BJ (cell line): ENCODE measurements around the gene ABCC5. TPM values are rescaled to one million over a fixed set of nuclear protein-coding genes. Genes with fewer than 3 reads are reported as not detected.

Experiments used
- CTCF ChIA-PET: fragments of 350-600 bp; formaldehyde crosslinking; extraction: SDS; loops from one replicate; lab custom pipeline; 2021; ENCODE audit warnings: antibody characterized with exemption, inconsistent platforms; lab: Yijun Ruan, JAX
- POLR2A ChIA-PET: fragments of 300-600 bp; sonication (Branson Sonifier 250); formaldehyde crosslinking; extraction: SDS; loops from one replicate; lab custom pipeline; 2021; ENCODE audit warnings: antibody characterized with exemption; lab: Charles Lee
- DNase-seq: peaks from one replicate; pipeline ENCODE4 v3.0.0-alpha.2; 2011; ENCODE audit warnings: low read depth
- H3K27me3 ChIP-seq: 2 replicates; pipeline ENCODE4 v1.6.0; 2011; ENCODE audit warnings: low read length; ENCODE audit not compliant: control insufficient read depth, insufficient read depth
- H3K36me3 ChIP-seq: 2 replicates; pipeline ENCODE4 v1.5.1; 2011; ENCODE audit warnings: low read length; ENCODE audit not compliant: control insufficient read depth, insufficient read depth
- H3K4me3 ChIP-seq: 2 replicates; pipeline ENCODE4 v1.5.1; 2011; ENCODE audit warnings: low read depth, mild to moderate bottlenecking, control low read depth, low read length
- polyA minus RNA-seq: library from RNA; depleted of rRNA, polyadenylated mRNA; stranded (reverse); fragments of >200 nt; gene quantifications from 2 replicates; pipeline ENCODE4 v1.2.3, GENCODE V29; 2011; rRNA and poly(A)+ RNA removed
- polyA plus RNA-seq: library from polyadenylated mRNA; depleted of rRNA; stranded (reverse); fragments of >200 nt; gene quantifications from 2 replicates; pipeline ENCODE4 v1.2.3, GENCODE V29; 2011; rRNA removed
- TF ChIP-seq, protein P1 (sequence below): IDR thresholded peaks from 2 replicates; pipeline ENCODE4 v1.5.1; 2011; ENCODE audit warnings: low read depth, mild to moderate bottlenecking, control low read depth, inconsistent platforms, low read length, moderate library complexity; ENCODE audit not compliant: insufficient read depth

ABCC5 gene
- polyA plus RNA-seq, result 16.5 and 16.9 TPM in 2 replicates
- 8.4 TPM in 2 replicates for polyA minus RNA-seq

DNA sequence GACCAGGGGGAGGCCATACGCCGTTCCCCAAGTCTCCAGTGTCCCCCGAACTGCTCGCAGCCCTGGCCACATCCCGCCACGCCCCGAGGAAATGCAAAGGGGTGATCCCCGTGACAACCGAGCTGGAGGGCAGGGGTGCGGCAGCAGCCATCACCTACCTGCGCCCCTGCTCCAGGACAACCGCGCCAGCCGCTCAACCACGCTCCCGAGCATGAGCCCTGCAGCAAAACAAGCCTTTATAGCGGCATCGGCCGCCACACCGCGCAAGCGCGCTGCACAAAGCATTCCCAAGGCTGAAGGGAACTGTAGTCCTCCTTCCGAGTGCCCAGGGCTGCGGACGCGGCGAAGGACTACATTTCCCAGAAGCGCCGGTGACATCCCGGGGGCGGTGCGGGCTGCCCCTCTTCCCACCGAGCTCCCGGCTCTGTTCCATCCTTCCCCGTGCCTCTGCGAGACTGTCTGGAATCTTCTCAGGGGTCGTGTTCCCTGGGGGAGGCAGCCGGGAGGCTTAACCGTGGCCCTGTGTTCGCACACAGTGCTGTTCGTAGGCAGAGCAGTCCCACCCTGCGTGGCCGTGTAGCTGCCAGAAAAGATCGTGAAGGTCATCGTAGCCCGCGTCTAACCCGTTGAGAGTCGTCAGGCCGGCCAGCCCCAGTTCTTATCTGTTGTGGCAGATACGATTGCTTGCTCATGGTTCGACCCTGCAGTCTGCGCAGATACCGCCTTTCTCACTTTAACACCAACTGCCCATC lies at the start of gene ABCC5:
TSS of gene ABCC5 (minus strand) at position 213 of the 752 bp plus-strand sequence. CDS start 3,492 bp downstream, outside the sequence.
- ChIA-PET POLR2A (no interaction called here), CTCF (interaction anchor here (0.6 to 5.5 kb wide), 31 partner anchors 11 to 336 kb away, joined by 3 to 67 read pairs (median 4); partner anchors contain the start of gene PARL)
- H3K27me3 ChIP-seq, result no peaks in the 10 kb centered on the region
- peak within 1 kb of the TSS; percentile 100 for H3K4me3 ChIP-seq
- H3K36me3 ChIP-seq, result no peaks in the 10 kb centered on the region
- peak; percentile 51 for DNase-seq
- TF ChIP-seq, protein P1, sequence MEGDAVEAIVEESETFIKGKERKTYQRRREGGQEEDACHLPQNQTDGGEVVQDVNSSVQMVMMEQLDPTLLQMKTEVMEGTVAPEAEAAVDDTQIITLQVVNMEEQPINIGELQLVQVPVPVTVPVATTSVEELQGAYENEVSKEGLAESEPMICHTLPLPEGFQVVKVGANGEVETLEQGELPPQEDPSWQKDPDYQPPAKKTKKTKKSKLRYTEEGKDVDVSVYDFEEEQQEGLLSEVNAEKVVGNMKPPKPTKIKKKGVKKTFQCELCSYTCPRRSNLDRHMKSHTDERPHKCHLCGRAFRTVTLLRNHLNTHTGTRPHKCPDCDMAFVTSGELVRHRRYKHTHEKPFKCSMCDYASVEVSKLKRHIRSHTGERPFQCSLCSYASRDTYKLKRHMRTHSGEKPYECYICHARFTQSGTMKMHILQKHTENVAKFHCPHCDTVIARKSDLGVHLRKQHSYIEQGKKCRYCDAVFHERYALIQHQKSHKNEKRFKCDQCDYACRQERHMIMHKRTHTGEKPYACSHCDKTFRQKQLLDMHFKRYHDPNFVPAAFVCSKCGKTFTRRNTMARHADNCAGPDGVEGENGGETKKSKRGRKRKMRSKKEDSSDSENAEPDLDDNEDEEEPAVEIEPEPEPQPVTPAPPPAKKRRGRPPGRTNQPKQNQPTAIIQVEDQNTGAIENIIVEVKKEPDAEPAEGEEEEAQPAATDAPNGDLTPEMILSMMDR, result no peak

DNA sequence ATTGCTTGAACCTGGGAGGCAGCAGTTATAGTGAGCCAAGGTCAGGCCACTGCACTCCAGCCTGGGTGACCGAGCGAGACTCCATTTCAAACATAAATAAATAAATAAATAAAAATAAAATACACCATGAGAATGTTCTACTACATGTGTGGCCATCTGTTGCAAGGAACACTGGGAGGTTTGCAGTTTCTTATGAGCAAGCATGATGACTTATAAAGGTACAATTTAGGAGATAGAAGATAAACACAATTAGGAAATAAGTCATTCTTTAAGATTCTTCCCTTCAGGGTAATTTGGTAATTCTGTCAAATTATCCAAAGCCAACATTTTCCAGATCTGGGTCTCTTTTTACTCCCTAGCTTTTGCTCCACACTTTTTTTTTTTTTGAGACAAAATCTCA lies 48.5 kb upstream of the ABCC5 start:
- Histone ChIP-seq H3K36me3 (no peaks in the 10 kb centered on the region), H3K27me3 (no peaks in the 10 kb centered on the region), H3K4me3 (no peak overlapping the region)
- TF ChIP-seq, protein P1, result no peak
- DNase-seq, result peak; percentile 6
- CTCF ChIA-PET, result interaction anchor here (1.1 kb wide), 1 partner anchor 8 kb away, joined by 3 read pairs; no protein-coding TSS in a partner anchor
- POLR2A ChIA-PET, result no interaction called here

DNA sequence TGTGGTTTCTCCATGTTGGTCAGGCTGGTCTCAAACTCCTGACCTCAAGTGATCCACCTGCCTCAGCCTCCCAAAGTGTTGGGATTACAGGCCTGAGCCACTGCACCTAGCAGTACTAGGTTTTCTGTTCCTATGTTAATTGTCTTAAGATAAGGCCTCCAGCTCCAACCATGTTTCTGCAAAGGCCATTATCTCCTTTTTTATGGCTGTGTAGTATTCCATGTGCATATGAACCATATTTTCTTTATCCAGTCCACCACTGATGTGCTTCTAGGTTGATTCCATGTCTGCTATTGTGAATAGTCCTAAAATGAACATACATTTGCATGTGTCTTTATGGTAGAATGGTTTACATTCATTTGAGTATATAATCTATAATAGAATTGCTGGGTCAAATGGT lies 45.0 kb upstream of the ABCC5 start:
- POLR2A ChIA-PET, result no interaction called here
- H3K36me3 ChIP-seq, result no peaks in the 10 kb centered on the region
- H3K27me3 ChIP-seq, result no peaks in the 10 kb centered on the region
- H3K4me3 ChIP-seq, result no peak overlapping the region
- DNase-seq, result no peak
- CTCF ChIA-PET, result no interaction called here
- TF ChIP-seq, protein P1, result no peak

DNA sequence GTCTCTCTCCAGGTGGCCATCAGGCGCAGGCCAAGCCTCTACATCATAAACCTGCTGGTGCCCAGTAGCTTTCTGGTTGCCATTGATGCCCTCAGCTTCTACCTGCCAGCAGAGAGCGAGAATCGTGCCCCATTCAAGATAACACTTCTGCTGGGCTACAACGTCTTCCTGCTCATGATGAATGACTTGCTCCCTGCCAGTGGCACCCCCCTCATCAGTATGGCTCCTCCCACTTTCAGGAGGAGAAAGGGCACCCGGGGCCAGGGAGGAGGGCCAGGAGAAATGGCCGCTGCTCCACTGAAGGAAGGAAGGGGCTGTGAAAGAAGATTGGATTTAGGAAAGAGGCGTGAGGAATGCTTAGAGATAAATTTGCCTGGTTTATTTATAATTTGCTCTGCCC lies 41.7 kb upstream of the ABCC5 start:
- Histone ChIP-seq H3K36me3 (no peaks in the 10 kb centered on the region), H3K4me3 (no peak overlapping the region), H3K27me3 (peaks cover 4% of the 10 kb centered on the region; the same call in 1 of the 2 replicates)
- DNase-seq, result no peak
- ChIA-PET CTCF (no interaction called here), POLR2A (no interaction called here)
- TF ChIP-seq, protein P1, result no peak

DNA sequence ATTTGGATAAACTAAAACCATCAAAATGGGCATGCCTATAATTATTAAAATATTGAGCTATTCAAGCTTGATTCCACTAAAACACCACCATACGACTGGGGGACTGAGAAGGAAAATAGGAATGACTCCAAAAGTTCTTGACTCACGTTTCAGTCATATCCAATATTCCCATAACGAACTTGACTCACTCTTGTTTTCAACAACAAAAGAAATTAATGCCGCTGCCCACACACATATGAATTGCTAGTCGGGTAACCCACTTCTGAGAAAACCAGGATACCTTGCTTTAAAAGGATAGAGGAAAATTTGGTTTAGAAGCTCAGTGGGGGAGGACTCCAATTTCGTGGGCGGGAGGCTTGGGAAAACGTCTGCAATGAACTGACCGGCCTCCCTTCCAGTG lies 40.3 kb upstream of the ABCC5 start:
- Histone ChIP-seq H3K36me3 (no peaks in the 10 kb centered on the region), H3K4me3 (no peak overlapping the region), H3K27me3 (peaks cover 4% of the 10 kb centered on the region; the same call in 1 of the 2 replicates)
- TF ChIP-seq, protein P1, result no peak
- CTCF ChIA-PET, result interaction anchor here (0.9 to 2.3 kb wide), 4 partner anchors 9 to 40 kb away, joined by 3 to 8 read pairs (median 3); partner anchors contain the start of gene ABCC5
- DNase-seq, result peak; percentile 24
- POLR2A ChIA-PET, result no interaction called here
